Stimulated activated CD4-positive, alpha-beta T cell treated with anti-CD3 and anti-CD28 coated beads, Interleukin-1b, Interleukin-23, amount 100 ng/mL, for 48 hours (primary cell): Measurements from ENCODE around the gene NEK8.
"Not testable (repeated sequence)": the region's sequence is repeated elsewhere in the genome, so short reads cannot be mapped to it uniquely, and the experiment has no call there.

Source experiments
- DNase-seq: peaks from one replicate; pipeline ENCODE4 v3.0.0-alpha.2; 2020

Gene NEK8

DNA sequence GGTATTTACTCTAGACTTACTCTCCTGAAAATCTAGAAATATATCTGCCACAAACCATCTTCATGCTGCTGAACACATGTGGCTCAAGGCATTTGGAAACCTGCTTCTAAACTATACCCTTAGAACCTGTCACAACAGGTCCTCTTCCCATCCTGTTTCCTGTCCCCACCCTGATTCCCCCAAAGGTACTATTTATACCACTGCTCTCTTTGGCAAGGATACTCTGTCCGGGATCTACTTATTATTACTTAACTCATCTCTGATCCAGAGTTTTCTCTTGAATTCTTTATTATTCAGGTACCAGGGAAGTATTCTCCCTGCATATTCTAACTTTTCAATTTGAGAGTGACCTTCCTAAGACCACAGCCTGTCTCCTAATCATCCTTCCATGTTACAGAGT, 48.6 kb downstream of the NEK8 start:
- DNase-seq = no peak

DNA sequence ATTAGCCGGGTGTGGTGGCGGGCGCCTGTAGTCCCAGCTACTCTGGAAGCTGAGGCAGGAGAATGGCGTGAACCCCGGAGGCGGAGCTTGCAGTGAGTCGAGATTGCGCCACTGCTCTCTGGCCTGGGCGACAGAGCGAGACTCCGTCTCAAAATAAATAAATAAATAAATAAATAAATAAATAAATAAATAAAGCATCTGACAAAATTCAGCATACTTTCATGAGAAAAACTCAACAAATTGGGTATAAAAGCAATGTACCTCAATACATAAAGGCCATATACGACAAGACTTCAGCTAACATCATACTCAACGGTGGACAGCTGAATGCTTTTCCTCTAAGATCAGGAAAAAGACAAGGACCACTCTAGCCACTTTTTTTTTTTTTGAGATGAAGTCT, 51.0 kb downstream of the NEK8 start:
- not testable (repeated sequence) for DNase-seq

DNA sequence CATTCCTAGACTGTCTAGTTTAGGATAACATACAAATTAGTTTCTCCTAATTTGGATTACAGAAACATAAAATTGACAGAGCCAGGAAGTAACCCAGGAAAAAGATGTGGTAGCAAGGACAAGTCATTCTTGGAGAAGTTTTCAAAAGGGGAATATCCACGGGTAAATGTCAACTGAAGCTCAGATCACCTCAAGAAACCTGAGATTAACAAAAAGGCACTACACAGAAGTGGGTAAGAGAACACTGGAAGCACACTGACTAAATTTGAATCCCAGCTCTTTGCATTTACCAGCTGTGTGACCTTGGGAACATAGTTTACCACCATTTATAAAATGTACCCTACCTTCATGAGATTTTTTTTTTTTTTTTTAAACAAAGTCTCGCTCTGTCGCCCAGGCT, 54.6 kb downstream of the NEK8 start:
- no peak for DNase-seq

DNA sequence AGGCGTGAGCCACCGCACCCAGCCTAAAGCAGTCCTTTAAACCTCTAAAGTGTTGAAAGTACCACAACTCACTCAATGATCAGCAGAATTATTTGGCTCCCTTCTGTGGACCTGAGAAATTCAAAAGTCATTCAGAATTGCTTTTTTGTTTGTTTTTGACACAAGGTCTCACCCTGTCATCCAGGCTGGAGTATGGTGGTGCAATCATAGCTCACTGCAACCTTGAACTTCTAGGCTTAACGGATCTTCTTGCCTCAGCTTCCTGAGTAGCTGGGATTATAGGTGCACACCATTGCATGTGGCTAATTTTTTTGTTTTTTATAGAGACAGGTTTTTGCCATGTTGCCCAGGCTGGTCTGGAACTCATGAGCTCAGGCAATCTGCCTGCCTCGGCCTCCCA, 59.5 kb downstream of the NEK8 start:
- DNase-seq = no peak
